NCI-H2196 treated with DMSO at 0.1 percent for 48 hours (cell line): ENCODE results near the gene DYNLRB2.

Experiments
- DNase-seq: peaks from one replicate; lab custom pipeline; 2025; ENCODE audit not compliant: unreplicated experiment; lab: John Stamatoyannopoulos, UW

The DYNLRB2 gene

DNA sequence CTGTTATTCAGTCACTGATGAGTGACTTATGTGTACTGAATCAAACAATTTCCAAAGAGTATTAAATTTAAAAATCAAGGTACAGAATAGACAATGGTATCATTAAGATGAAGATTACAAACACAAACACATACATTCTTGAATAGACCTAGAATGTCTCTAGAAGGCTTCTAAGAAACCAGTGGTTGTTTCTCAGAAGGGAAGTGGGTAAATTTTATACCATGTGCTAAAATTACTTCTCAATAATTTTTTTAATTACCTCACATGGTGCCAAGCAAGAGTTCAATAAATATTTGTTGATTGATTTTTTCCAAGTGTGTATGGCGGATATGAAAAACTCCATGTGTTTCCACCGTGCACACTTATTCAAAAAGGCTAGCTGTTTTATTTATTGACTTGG, 6.4 kb downstream of the DYNLRB2 start:
- no peak for DNase-seq

DNA sequence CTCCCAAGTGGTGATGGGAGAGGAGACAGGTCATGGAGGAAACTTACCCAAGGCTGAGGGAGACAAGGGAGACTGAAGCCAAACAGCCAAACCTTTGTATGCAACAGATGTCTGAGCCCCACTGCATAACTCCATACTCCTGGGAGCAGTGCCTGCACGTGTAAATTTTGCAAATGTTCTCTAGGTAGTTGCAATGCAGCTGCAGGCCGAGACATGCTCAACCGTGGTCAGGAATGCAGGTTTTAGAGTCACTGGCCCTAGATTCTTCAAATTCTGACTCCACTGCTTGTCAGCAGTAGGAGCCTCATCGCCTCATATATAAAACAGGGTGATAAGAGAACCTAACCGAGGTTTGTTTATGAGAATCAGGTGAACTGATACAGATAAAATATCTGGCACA, 11.5 kb downstream of the DYNLRB2 start:
- DNase-seq = no peak

DNA sequence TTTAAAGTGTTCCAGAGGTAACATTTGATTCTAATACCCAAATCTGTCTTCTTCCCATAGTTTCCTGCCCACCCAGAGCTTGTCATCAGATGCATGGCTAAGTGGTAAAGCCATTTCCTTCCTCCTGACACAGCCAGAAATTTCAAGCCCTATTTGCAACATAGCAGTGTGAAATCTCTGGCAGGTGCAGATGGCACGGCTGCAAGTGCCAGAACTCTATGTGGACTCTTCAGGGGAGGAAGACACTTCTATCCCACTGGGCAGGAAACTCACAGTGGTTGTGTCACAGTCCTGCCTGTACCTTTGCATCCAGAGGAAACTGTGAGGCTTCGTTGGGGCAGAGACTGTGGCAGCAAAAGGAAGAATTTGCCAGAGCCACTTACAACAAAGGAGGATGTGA, 13.2 kb downstream of the DYNLRB2 start:
- DNase-seq = no peak

DNA sequence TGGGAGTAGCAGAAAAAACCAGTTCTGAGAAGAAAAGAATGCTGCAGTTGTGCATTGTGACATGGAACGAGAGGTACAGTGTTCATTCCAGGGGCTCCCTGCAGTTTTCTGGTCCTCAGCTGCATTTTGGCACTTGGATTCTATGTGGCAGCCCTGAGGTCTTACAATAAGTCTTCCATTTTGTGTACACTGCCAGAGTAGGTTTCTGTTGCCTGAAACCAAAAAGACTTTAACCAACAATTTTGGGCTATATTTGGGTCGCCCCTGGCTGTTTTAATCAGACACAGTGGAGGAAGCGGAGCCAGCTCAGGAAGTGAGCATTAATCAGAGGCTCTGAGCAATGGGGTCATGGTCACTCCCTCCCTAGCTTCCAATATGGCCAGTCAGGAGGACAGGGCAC, 15.7 kb downstream of the DYNLRB2 start:
- no peak for DNase-seq

DNA sequence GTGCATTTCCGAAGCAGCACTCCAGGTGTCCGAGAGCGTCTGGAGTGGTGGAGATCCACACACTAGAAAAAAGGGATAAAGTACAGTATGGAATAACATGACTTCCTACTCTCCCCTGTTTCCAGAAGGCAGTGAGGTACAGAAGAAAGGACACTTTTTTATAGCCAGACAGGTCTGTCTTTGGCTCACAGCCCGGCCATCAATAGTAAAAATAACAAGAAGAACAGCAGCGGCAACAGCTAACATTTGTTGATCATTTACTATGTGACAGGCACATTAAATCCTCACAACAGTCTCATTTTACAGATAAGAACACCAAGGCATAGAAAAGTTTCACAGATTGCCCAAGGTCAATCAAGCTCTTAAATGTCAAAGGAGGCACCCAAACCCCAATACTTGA, 16.2 kb downstream of the DYNLRB2 start:
- DNase-seq = no peak

DNA sequence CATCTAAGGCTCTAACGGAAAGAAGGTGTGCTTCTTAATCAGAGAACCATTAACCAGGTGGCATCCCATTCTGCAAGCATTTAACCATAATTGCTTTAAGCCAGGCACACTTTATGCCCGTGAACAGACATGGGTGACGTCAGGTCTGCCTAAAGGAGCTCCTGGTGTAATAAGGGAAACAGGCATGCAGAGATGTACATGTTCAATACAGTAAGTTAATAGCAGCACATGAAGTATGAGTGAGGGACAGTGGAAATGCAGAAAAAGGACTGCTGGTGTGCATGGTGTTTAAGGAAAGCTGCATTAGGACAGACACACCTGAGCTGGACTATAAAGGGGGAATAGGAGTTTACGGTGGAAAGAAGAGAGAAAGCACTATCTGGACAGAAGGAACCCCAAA, 18.6 kb downstream of the DYNLRB2 start:
- no peak for DNase-seq

DNA sequence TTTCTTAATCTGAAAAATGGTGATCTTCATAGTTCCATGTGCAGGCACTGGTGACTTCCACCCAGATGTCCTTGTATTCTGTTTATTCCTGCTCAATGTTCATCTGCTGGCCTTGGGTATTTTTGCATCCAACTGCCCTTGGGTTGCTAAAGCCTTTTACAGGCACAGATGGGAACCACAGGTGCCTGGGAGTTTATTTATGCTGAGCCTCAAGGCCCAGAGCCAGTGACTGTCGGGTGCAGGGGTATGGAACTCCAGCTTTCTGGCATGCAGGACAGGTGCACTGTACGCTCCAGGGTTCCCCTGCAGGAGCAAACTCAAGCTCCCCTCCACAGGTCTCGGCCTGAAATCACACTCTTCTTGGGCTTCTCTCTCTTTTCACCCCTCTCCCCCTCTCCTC, 22.3 kb downstream of the DYNLRB2 start:
- no peak for DNase-seq

DNA sequence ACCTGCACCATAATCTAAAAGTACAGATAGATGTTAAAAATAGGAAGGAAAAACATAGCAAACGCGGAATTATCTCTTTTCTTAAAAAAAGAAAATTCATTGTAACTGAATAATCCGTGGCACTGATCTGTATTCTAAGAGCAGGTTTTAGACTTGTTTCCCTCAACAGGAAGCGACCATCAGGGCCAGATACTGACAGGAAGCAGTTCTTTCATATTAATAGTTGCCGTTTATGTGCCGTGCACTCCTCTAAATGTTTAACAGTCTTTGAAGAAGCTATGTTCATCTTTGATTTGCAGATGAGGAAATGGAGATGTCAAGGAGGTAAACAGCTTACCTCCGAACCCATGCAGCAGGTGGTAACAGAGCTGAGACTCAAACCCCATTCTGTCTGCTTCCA, 23.6 kb downstream of the DYNLRB2 start:
- no peak for DNase-seq

DNA sequence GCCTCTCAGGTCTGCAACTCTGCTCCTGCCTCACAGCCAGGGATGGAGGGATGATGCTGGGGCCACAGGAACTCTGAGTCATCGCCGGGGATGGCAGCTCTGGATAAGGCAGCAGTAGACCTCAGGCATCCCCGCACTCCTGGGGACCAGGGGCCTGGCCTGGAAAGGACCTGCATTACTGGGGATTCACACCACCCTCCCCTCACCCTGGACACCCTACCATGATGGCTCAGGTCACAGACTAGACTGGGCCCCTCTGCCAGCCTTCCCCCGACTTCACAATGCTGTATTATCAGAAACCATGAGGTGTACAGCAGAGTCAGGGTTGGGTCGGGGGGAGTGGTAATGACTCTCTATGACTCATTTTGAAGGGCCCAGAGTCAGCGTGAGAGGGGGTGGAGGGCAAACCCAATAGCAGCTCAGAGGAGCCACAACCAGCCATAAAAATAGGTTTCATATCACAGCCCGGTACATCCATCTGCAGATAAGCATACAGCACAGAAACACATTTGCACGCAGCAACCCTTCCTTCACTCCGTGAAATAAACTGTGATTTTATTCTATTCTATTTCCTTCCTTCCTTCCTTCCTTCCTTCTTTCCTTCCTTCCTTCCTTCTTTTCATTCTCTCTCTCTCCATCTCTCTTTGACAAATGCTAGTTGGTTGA, 28.8 kb downstream of the DYNLRB2 start:
- no peak for DNase-seq

DNA sequence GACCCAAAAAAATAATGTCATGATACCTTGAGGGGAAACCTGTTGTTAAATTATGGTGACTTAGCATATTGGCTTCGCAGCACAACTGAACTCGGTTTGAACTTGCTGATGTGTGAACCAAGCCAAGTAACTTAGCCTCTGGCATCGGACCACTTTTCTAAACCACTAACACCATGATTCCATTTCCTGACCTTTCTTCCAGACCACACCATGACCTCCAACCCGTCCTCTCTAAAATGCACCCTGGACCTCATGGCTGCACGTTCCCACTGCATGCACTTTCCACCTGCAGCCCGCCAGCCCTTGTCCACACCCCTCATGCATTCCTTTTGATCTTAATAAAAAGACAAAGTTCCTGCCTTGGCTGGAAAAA, 29.3 kb downstream of the DYNLRB2 start:
- DNase-seq = no peak

DNA sequence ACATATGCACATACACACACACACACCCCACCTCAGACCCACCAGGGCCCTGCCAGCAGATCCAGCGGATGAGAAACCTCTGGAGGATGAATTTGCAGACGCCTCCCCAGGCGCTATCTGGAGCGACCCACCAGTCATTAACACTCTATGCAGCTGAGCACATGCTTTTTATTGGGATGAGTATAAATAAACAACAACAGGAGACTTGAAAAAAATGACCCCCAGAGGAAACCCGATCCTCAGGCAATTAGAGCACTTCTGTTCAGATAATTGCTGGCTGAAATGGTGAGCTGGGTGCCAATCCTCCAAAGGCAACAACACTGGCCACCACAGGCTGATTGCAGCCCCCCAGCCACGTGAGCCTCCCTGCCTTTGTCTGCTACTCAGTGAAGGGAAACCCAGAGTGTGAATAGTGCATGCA, 32.9 kb downstream of the DYNLRB2 start:
- DNase-seq = no peak

DNA sequence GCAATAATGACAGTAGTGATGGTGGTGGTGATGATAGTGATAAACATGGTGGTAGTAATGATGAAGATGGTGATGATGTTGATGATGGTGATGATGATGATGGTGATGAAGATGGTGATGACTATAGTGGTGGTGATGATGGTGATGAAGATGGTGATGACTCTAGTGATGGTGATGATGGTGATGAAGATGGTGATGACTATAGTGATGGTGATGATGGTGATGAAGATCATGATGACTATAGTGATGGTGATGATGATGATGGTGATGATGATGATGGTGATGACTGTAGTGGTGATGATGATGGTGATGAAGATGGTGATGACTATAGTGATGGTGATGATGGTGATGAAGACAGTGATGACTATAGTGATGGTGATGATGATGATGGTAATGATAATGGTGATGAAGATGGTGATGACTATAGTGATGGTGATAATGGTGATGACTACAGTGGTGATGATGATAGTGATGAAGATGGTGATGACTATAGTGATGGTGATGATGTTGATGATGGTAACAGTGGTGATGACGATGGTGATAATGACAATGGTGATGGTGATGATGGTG, 35.6 kb downstream of the DYNLRB2 start:
- no peak for DNase-seq

DNA sequence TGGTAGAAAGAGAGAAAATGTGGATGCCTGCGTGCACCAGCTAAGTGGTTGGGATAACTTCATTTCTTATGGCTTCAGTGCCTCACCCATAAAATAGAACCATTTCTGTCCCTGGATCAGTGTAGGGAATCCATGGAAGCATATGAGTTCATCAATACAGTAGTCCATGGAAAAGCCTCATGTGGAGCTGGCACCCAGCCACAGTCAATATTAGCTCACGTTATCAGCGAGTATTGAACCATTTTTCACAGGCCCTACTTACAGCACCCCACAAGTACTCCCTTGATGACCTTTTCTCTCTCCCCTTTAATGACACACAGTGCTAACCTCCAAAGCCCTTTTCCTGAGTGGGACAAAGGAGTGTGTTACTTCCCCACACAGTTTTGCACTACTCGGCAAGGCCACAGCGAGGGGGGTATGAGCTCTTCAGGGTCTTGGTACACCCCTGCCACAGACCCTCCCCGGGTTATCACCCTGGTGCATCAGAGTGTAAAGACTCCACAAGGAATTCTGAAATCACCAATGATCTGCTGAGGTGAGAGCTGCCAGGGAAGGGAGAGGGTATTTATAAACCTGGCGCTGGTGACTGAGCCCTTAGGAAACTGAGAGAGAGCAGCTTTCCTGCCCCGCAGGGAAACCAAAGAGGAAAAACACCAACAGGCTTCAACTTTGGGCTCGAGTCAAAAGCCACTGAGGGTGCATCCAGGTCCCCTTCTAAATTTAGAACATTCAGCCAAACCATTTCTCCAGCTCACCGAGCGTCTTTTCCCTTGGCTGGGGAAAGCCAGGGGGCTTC, 36.9 kb downstream of the DYNLRB2 start:
- DNase-seq = no peak

DNA sequence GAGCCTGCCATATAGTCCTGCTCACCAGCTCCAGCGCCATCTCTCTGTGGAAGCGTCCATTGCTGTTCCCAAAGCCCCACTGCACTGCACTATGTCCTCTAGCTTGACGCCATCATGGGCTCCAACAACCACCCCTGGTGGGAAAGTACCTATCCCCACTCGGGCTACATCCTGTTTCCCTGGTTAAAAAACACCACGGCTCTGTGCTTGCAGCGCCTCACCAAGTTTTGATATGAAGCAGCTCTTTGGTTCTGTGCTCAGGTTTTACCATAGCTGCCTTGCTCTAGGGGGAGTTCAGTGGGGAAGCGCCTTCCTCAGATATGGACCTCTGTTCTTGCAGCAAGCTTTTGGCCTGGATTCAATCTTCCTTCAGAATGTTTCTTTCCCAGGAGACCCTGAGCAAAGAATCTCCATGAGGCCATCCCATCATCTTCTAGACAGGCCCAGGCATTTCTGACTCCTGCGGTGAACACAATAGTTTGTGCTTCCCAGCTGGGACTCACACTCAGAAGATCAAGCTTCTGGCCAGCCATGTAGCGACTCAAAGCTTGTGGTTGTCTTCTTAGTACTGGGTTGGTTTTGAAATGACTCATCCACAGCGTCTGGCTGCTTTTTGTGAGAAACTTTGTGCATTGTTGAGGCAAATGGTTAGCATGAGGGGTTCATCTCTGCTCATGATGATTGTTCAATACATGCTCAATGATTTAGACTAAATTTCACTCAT, 39.5 kb downstream of the DYNLRB2 start:
- DNase-seq = no peak

DNA sequence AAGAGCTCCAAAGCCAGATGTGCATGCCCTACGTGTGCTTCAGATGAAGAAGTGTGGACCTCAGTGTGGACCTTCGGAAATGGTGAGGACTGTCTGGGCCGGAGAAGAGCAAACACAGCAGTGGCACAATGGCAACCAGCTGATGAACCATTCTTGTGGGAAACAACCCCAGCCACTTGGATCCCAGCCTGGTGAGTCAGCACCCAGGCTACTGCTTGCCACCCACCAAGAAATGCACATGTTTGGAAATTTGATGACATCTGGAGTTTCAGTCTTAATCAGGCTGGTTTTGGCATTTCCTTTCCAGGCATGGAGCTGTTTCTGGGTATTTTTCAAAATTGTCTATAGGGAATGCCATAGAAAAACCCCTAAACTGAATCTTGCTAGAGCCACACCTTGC, 42.7 kb downstream of the DYNLRB2 start:
- DNase-seq = no peak

DNA sequence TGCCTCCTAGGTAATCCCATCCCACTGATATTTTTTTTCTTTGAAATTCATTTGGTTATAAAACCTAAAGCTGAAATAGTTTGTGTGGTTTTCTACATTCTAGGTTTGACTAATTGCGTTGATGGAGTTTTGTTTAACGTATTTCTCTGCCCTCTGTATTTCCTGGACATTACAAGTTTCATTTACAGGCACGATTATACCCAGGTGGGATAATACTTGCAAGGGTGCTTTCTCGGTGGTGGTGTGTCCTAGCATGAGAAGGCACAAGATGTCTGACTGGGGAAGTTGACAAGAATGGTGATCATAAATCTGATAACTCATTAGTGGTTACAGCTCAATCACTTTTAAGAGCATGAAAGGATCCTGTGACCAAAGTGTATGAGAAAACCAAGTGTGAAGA, 45.0 kb downstream of the DYNLRB2 start:
- no peak for DNase-seq

DNA sequence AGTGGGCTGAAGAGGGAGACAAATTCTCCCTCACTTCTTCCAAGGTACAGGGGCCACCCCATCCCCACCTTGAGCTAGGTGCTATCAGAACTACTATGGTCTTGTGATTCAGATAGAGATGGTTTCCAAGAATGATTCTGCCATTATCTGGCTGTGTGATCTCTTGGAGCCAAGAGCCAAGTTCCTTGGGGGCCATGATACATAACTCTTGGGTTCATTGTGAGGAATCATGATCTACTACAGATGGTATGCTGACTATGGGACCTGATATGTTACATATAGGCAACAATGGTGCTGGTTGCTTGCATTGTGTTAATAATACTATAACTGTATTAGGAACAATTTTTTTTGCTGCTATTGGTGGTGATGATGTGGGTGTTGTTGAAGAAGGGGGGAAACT, 45.7 kb downstream of the DYNLRB2 start:
- DNase-seq = no peak

DNA sequence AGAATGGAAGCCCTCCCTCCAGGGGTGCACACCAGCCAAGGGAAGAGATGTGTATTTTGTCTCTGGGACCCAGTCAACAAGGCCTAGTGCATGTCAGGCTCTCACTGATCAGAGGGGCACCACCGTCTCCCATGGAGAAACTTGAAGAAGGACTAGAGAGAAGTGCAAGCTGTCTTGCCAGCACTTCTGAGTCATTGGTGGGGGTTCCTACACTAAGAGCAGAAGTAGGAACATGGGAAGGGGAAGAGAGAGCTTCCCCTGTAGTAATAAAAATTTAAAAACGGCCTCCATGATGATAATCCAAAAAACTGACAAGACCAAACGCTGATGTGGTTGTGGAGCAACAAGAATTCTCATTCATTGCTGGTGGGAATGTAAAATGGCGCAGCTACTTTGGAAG, 46.3 kb downstream of the DYNLRB2 start:
- DNase-seq = no peak

DNA sequence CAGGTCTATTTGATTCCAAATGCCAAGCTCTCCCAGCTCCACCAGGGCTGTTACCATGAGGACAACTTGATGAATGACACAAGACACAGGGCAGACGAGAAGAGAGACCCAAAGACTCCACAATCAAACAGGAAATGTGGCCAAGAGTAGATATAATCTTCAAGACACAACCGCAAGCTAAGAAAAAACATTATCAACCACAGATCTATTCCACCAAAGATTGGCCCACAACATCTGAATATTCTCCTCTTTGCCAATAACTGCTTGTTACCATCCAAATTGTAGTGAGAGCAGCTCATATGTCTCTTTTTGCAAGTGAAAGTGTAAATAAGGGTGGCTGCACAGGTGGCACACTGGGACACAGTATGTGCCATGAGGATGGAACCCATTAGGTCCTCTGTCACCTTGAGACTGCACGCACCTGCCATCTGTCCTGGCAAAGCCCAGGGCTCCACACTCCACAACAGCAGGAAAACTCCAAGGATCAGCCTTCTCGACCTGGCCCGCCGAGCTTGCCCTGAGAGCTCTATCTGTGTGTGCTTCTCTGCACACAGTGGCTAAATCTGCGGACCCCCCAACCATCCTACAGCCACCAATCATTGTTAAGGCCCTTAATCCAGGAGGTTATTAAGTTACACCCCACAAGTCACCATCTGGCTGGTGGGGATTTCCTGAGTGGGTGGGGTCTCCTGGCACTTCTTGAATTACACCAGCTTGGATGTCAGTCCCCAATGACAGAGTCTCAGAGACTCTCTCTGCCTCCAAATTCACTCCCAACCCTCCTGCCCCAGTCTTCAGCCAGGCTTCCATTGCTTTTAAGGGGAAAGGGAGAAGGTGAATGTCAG, 50.5 kb downstream of the DYNLRB2 start:
- no peak for DNase-seq

DNA sequence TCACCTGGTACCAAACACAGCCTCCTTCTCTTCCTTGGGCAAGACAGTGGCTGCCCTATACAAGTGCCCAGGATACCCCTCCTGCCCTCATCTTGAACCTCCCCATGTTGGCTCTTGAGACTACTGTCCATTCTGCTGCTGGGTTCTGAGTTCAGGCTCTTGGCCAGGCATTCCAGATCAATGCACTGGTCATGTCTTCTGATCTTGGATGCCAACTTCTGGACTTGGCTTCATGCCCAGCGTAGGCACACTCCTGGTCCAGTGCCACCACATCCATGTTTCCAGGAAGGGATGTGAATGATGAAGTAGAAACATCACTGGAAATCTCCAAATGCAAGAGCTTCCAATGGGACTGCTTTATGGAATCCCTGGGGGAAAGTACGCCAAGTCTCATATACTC, 51.5 kb downstream of the DYNLRB2 start:
- DNase-seq = no peak

DNA sequence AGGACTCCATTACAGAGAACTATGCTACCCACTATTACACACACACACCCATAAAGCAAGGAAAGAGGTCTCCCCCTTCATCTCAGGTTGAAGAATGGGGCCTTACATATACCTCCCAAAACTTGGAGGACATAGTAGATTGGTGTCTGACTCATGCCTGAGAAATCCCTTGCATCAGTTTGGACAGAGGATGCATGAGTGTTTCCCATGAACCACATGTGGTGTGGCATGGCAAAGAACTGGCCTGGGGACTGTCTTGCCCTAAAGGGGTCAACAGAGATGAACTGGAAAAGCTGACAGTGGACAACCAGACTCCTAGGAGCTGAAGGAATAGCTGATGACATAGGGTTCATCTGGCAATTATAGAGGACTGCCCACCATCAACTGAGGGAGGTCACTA, 54.0 kb downstream of the DYNLRB2 start:
- no peak for DNase-seq
